Thoracic aorta (tissue), 2 donors: ENCODE results near the gene PSTPIP1. TPM values are rescaled to one million over a fixed set of nuclear protein-coding genes. Genes with fewer than 3 reads are reported as not detected.

ENCODE experiments used
- ATAC-seq: fragments of 150-250 bp; one replicate; pipeline ENCODE4 v1.8.0; 2017; ENCODE audit warnings: low read depth; ENCODE audit not compliant: insufficient number of reproducible peaks, low FRiP score
- DNase-seq: peaks from one replicate; pipeline ENCODE4 v3.0.0-alpha.2; 2020; ENCODE audit warnings: low spot score
- H3K27ac ChIP-seq, 2 donors: fragments of 200-600 bp; sonication (generic); 1 replicate in 1 of 2; 2 replicates in 1 of 2; pipeline ENCODE4 v1.5.1; 2016; ENCODE audit warnings: mild to moderate bottlenecking in 2 of 2, moderate library complexity in 2 of 2
- H3K27me3 ChIP-seq: fragments of 200-600 bp; sonication (generic); replicated peaks from 2 replicates; pipeline ENCODE4 v1.6.0; 2016; ENCODE audit warnings: mild to moderate bottlenecking; ENCODE audit not compliant: insufficient read depth
- H3K36me3 ChIP-seq: fragments of 200-600 bp; sonication (generic); one replicate; pipeline ENCODE4 v1.5.1; 2016
- H3K4me1 ChIP-seq, 2 donors: fragments of 200-600 bp; sonication (generic); 1 replicate in 1 of 2; 2 replicates in 1 of 2; pipeline versions ENCODE4 v1.5.1 to v1.6.0; 2016; ENCODE audit warnings: low read depth in 2 of 2, mild to moderate bottlenecking in 1 of 2; ENCODE audit not compliant: control insufficient read depth in 1 of 2
- H3K4me3 ChIP-seq: fragments of 200-600 bp; sonication (generic); 2 replicates; pipeline ENCODE4 v1.5.1; 2016; ENCODE audit warnings: mild to moderate bottlenecking
- H3K9me3 ChIP-seq: fragments of 200-600 bp; sonication (generic); 2 replicates; pipeline ENCODE4 v1.5.1; 2016
- total RNA-seq, 2 donors: library from RNA; depleted of rRNA; stranded (reverse); fragments of >200 nt; gene quantifications; one replicate each; pipeline versions ENCODE4 v1.1.0 to v1.2.3, GENCODE V29; 2016
- TF ChIP-seq, protein P1 (sequence below): fragments of 200-600 bp; sonication (generic); IDR thresholded peaks from one replicate; pipeline ENCODE4 v1.5.1; 2019; ENCODE audit warnings: antibody characterized with exemption

Gene PSTPIP1
- total RNA-seq, 2 donors from 2014 or later, result 24.5 to 24.8 TPM

GRCh38 chr15:77058468-77058867 is 63.5 kb downstream of the PSTPIP1 start:
- H3K4me3 ChIP-seq, result no peak overlapping the region
- no peak overlapping the region for H3K27ac ChIP-seq
- H3K4me1 ChIP-seq, result peaks cover 14 to 38% of the 10 kb centered on the region in 2 donors
- ATAC-seq (no peak), DNase-seq (no peak)
- TF ChIP-seq, protein P1, sequence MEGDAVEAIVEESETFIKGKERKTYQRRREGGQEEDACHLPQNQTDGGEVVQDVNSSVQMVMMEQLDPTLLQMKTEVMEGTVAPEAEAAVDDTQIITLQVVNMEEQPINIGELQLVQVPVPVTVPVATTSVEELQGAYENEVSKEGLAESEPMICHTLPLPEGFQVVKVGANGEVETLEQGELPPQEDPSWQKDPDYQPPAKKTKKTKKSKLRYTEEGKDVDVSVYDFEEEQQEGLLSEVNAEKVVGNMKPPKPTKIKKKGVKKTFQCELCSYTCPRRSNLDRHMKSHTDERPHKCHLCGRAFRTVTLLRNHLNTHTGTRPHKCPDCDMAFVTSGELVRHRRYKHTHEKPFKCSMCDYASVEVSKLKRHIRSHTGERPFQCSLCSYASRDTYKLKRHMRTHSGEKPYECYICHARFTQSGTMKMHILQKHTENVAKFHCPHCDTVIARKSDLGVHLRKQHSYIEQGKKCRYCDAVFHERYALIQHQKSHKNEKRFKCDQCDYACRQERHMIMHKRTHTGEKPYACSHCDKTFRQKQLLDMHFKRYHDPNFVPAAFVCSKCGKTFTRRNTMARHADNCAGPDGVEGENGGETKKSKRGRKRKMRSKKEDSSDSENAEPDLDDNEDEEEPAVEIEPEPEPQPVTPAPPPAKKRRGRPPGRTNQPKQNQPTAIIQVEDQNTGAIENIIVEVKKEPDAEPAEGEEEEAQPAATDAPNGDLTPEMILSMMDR, result no peak
- no peaks in the 10 kb centered on the region for H3K9me3 ChIP-seq
- H3K36me3 ChIP-seq, result no peaks in the 10 kb centered on the region
- no peaks in the 10 kb centered on the region for H3K27me3 ChIP-seq

GRCh38 chr15:77059786-77060361 is 64.9 kb downstream of the PSTPIP1 start:
- no peak for DNase-seq
- no peaks in the 10 kb centered on the region for H3K27me3 ChIP-seq
- no peaks in the 10 kb centered on the region for H3K9me3 ChIP-seq
- H3K27ac ChIP-seq, result no peak overlapping the region
- peaks cover 15 to 36% of the 10 kb centered on the region in 2 donors for H3K4me1 ChIP-seq
- no peak overlapping the region for H3K4me3 ChIP-seq
- no peaks in the 10 kb centered on the region for H3K36me3 ChIP-seq
- TF ChIP-seq, protein P1, result no peak
- ATAC-seq, result no peak

DNA sequence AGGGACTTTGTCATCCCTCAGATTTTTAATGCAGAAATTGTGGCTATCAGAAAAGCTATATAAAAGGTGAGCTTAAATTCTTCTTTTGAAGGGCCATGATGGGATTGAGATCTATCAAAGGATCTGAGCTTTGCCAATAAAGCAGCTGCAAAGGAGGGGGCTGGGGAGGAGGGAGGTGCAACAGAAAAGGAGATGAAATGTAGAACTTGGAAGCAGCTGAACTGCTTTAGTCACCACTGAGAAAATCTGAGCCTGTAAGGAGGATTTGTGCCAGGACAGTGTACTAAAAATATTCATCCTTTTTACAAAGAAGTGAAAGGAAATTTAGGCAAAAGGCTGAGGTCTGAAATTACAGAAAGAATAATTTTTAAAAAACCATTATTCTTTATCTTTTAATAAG is 65.6 kb downstream of the PSTPIP1 start:
- Histone ChIP-seq H3K27me3 (no peaks in the 10 kb centered on the region), H3K9me3 (no peaks in the 10 kb centered on the region), H3K4me3 (peak overlapping the region; percentile 51), H3K27ac (peak overlapping the region in 1 of 2 donors; percentile 57), H3K36me3 (no peaks in the 10 kb centered on the region), H3K4me1 (peaks cover 18 to 32% of the 10 kb centered on the region in 2 donors)
- ATAC-seq (no peak), DNase-seq (no peak)
- TF ChIP-seq, protein P1, result no peak

GRCh38 chr15:77063249-77063648 is 68.3 kb downstream of the PSTPIP1 start:
- Histone ChIP-seq H3K27ac (no peak overlapping the region), H3K27me3 (no peaks in the 10 kb centered on the region), H3K4me3 (no peak overlapping the region), H3K36me3 (no peaks in the 10 kb centered on the region), H3K9me3 (no peaks in the 10 kb centered on the region), H3K4me1 (peaks cover 31 to 48% of the 10 kb centered on the region in 2 donors)
- no peak for DNase-seq
- TF ChIP-seq, protein P1, result no peak
- ATAC-seq, result no peak

DNA sequence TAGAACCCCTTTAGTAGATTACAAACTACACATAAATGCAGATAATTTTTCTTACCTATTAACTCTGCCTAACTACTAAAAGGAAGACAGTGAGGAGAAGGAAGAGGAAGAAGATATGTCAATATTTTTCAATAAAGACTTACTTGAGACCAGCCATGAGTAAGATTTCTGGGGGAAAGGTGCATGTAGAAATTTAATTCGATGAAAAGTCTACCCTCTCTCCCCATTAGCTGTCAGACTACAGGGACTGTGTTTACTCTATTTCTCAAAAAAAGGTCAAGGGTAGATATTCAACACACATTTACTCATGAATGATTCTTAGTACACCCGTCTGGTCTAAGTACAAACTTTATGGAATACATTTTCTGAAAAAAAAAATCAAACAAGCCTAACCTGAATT is 69.1 kb downstream of the PSTPIP1 start:
- Histone ChIP-seq H3K27me3 (no peaks in the 10 kb centered on the region), H3K9me3 (no peaks in the 10 kb centered on the region), H3K27ac (no peak overlapping the region), H3K4me3 (no peak overlapping the region), H3K4me1 (peaks cover 35 to 56% of the 10 kb centered on the region in 2 donors), H3K36me3 (no peaks in the 10 kb centered on the region)
- ATAC-seq (no peak), DNase-seq (no peak)
- TF ChIP-seq, protein P1, result no peak
